Measurements from ENCODE around the gene CTNND2.

Gene CTNND2

GRCh38 chr5:11679676-11680075 lies 224.6 kb downstream of the CTNND2 start:
- no peak for TF ChIP-seq CTCF (IDR thresholded peaks at IDR 0.05; ENCODE audit: insufficient read depth, low read length, poor library complexity, severe bottlenecking)
- no peak for DNase-seq (ENCODE audit: extremely low read depth, insufficient read length)
- H3K36me3 ChIP-seq (ENCODE audit: control insufficient read depth, insufficient read depth, low read length), result no peaks in the 10 kb centered on the region
- H3K4me3 ChIP-seq (replicated peaks; ENCODE audit: low read depth, low read length), result no peak overlapping the region
- no peaks in the 10 kb centered on the region for H3K27me3 ChIP-seq (replicated peaks; ENCODE audit: control insufficient read depth, insufficient read depth, low read length)

GRCh38 chr5:11675184-11675583 lies 229.1 kb downstream of the CTNND2 start:
- Histone ChIP-seq H3K27me3 (replicated peaks; ENCODE audit: control insufficient read depth, insufficient read depth, low read length) (no peaks in the 10 kb centered on the region), H3K4me3 (replicated peaks; ENCODE audit: low read depth, low read length) (no peak overlapping the region), H3K36me3 (ENCODE audit: control insufficient read depth, insufficient read depth, low read length) (no peaks in the 10 kb centered on the region)
- no peak for TF ChIP-seq CTCF (IDR thresholded peaks at IDR 0.05; ENCODE audit: insufficient read depth, low read length, poor library complexity, severe bottlenecking)
- no peak for DNase-seq (ENCODE audit: extremely low read depth, insufficient read length)

- Histone ChIP-seq H3K36me3 (ENCODE audit: control insufficient read depth, insufficient read depth, low read length) (no peaks in the 10 kb centered on the region), H3K4me3 (replicated peaks; ENCODE audit: low read depth, low read length) (no peak overlapping the region), H3K27me3 (replicated peaks; ENCODE audit: control insufficient read depth, insufficient read depth, low read length) (no peaks in the 10 kb centered on the region)
- no peak for TF ChIP-seq CTCF (IDR thresholded peaks at IDR 0.05; ENCODE audit: insufficient read depth, low read length, poor library complexity, severe bottlenecking)
- no peak for DNase-seq (ENCODE audit: extremely low read depth, insufficient read length)
Observed at GRCh38 chr5:11672385-11673085, 231.7 kb downstream of the CTNND2 start.

GRCh38 chr5:11658376-11658775 lies 245.9 kb downstream of the CTNND2 start:
- Histone ChIP-seq H3K27me3 (replicated peaks; ENCODE audit: control insufficient read depth, insufficient read depth, low read length) (no peaks in the 10 kb centered on the region), H3K36me3 (ENCODE audit: control insufficient read depth, insufficient read depth, low read length) (no peaks in the 10 kb centered on the region), H3K4me3 (replicated peaks; ENCODE audit: low read depth, low read length) (no peak overlapping the region)
- no peak for TF ChIP-seq CTCF (IDR thresholded peaks at IDR 0.05; ENCODE audit: insufficient read depth, low read length, poor library complexity, severe bottlenecking)
- DNase-seq (ENCODE audit: extremely low read depth, insufficient read length), result no peak

- Histone ChIP-seq H3K4me3 (replicated peaks; ENCODE audit: low read depth, low read length) (no peak overlapping the region), H3K36me3 (ENCODE audit: control insufficient read depth, insufficient read depth, low read length) (no peaks in the 10 kb centered on the region), H3K27me3 (replicated peaks; ENCODE audit: control insufficient read depth, insufficient read depth, low read length) (no peaks in the 10 kb centered on the region)
- DNase-seq (ENCODE audit: extremely low read depth, insufficient read length), result no peak
- TF ChIP-seq CTCF (IDR thresholded peaks at IDR 0.05; ENCODE audit: insufficient read depth, low read length, poor library complexity, severe bottlenecking), result no peak
Observed at GRCh38 chr5:11656916-11657315, 247.3 kb downstream of the CTNND2 start.

- H3K36me3 ChIP-seq (ENCODE audit: control insufficient read depth, insufficient read depth, low read length), result no peaks in the 10 kb centered on the region
- H3K4me3 ChIP-seq (replicated peaks; ENCODE audit: low read depth, low read length), result no peak overlapping the region
- TF ChIP-seq CTCF (IDR thresholded peaks at IDR 0.05; ENCODE audit: insufficient read depth, low read length, poor library complexity, severe bottlenecking), result no peak
- H3K27me3 ChIP-seq (replicated peaks; ENCODE audit: control insufficient read depth, insufficient read depth, low read length), result no peaks in the 10 kb centered on the region
- DNase-seq (ENCODE audit: extremely low read depth, insufficient read length), result no peak
Observed at GRCh38 chr5:11655681-11656080, 248.6 kb downstream of the CTNND2 start.
